NOMO-1 (cell line): ENCODE measurements around the gene ARAF.
A peak's percentile ranks its signal among the peaks of the same experiment; 100 is the strongest.

Experiments
- DNase-seq, 2 experiments: peaks; one replicate each; lab custom pipeline; 2025; ENCODE audit not compliant: unreplicated experiment in 2 of 2; lab: John Stamatoyannopoulos, UW

The ARAF gene

DNA sequence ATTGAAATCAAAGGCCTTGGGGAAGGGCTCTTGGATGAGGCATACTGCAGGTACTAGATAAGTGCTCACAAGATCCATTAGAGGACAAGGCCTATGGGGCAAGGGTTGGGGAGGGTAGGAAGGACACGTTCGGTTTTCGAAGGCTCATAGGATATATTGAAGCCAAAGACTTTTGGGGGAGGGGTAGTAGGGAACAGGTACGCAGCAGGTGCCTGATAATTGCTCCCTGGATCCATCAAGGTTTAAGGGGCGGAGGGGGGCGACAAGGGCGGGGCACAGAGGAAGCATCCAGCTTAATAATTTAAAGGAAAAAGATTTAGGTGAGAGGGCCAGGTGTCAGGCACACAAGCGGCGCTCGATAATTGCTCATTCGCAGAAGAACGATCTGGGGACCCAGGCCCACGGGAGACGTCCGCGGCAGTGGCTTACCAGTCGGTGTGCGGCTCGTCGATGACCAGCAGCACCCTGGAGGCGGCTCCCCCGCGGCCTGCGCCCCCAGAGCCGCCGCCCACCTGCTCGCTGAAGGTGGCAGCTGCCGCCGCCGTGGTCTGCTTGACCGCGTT is 58.0 kb downstream of the ARAF start:
- no peak for DNase-seq

DNA sequence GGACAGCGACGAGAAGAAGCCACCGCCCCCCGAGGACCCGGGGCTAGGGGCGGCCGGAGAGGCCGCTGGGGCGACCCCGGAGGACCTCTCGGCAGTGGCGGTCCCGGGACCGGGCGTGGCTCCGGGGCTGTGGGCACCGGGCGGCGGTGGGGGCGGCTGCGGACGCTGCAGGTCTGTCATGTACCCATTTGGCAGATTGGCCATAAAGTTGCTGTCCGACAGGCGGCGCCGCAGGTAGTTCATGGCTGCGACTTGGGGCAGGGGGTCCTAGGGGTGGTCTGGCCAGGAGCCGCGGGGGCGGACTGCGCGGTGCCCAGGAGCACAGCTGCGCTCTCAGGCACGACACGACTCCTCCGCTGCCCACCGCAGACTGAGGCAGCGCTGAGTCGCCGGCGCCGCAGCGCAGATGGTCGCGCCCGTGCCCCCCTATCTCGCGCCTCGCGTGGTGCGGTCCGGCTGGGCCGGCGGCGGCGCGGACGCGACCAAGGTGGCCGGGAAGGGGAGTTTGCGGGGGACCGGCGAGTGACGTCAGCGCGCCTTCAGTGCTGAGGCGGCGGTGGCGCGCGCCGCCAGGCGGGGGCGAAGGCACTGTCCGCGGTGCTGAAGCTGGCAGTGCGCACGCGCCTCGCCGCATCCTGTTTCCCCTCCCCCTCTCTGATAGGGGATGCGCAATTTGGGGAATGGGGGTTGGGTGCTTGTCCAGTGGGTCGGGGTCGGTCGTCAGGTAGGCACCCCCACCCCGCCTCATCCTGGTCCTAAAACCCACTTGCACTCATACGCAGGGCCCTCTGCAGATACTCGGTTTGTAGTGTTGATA is 58.7 kb downstream of the ARAF start, which contains the start of gene SYN1:
Gene SYN1, minus strand, starts transcription at position 372 of the 817 bp plus-strand sequence. Its CDS starts 129 bp downstream, at position 243.
- DNase-seq: peak; percentile 59 to 67

GRCh38 chrX:47620303-47620685 is 59.3 kb downstream of the ARAF start:
- no peak for DNase-seq
